Chondrocyte (in vitro differentiated cells): ENCODE measurements around the gene SUN5. TPM values are rescaled to one million over a fixed set of nuclear protein-coding genes. Genes with fewer than 3 reads are reported as not detected.

Source experiments
- DNase-seq: peaks from one replicate; pipeline ENCODE4 v3.0.0; 2021; ENCODE audit warnings: mixed read lengths, low spot score
- H3K27ac Mint-ChIP-seq: one replicate; pipeline ENCODE4 v1.8.0; 2021; ENCODE audit warnings: mild to moderate bottlenecking, moderate library complexity, mixed read lengths; ENCODE audit not compliant: unreplicated experiment
- H3K27me3 Mint-ChIP-seq: 2 replicates; pipeline ENCODE4 v1.8.0; 2021; ENCODE audit warnings: low read depth, mixed read lengths
- H3K36me3 Mint-ChIP-seq: 2 replicates; pipeline ENCODE4 v1.8.0; 2021; ENCODE audit warnings: low read depth, mixed read lengths
- H3K4me1 Mint-ChIP-seq: 2 replicates; pipeline ENCODE4 v1.8.0; 2021; ENCODE audit warnings: low read depth, mild to moderate bottlenecking, mixed read lengths
- H3K4me3 Mint-ChIP-seq: one replicate; pipeline ENCODE4 v1.8.0; 2021; ENCODE audit warnings: mild to moderate bottlenecking, moderate library complexity, mixed read lengths; ENCODE audit not compliant: unreplicated experiment
- H3K9me3 Mint-ChIP-seq: 2 replicates; pipeline ENCODE4 v1.8.0; 2021; ENCODE audit warnings: low read depth, mixed read lengths
- CTCF ChIP-seq: fragments of 200-600 bp; sonication (generic); IDR thresholded peaks from 2 replicates; pipeline ENCODE4 v1.5.0; 2021; ENCODE audit warnings: antibody characterized with exemption, mild to moderate bottlenecking, moderate library complexity
- total RNA-seq: library from RNA; stranded (reverse); gene quantifications from 3 replicates; pipeline ENCODE4 v1.2.1, GENCODE V29; 2021

The SUN5 gene
- total RNA-seq, 1 donor from 2014 or later: not detected

- peak; percentile 25 for TF ChIP-seq CTCF
Measured at GRCh38 chr20:32995802-32996201, 8.4 kb downstream of the SUN5 start.

GRCh38 chr20:32993496-32994050 is 10.7 kb downstream of the SUN5 start:
- Mint-ChIP-seq H3K4me1 (no peaks in the 10 kb centered on the region), H3K27ac (no peak overlapping the region), H3K9me3 (peaks cover 16% of the 10 kb centered on the region), H3K4me3 (no peak overlapping the region), H3K36me3 (peaks cover 5% of the 10 kb centered on the region), H3K27me3 (peaks cover 21% of the 10 kb centered on the region)
- DNase-seq: peak; percentile 32
- no peak for TF ChIP-seq CTCF

More at GRCh38 chr20:32995802-32996201, 8.4 kb downstream of the SUN5 start:
- peaks cover 32% of the 10 kb centered on the region for H3K27me3 Mint-ChIP-seq
- H3K9me3 Mint-ChIP-seq: peaks cover 16% of the 10 kb centered on the region
- H3K27ac Mint-ChIP-seq: no peak overlapping the region
- H3K4me1 Mint-ChIP-seq: no peaks in the 10 kb centered on the region
- peaks cover 5% of the 10 kb centered on the region for H3K36me3 Mint-ChIP-seq
- no peak overlapping the region for H3K4me3 Mint-ChIP-seq
- DNase-seq: no peak

GRCh38 chr20:32991792-32992641 is 12.2 kb downstream of the SUN5 start:
- H3K27me3 Mint-ChIP-seq: peaks cover 14% of the 10 kb centered on the region
- DNase-seq: peak; percentile 38
- H3K4me1 Mint-ChIP-seq: no peaks in the 10 kb centered on the region
- peaks cover 5% of the 10 kb centered on the region for H3K36me3 Mint-ChIP-seq
- H3K27ac Mint-ChIP-seq: no peak overlapping the region
- no peak overlapping the region for H3K4me3 Mint-ChIP-seq
- TF ChIP-seq CTCF: no peak
- H3K9me3 Mint-ChIP-seq: peaks cover 16% of the 10 kb centered on the region

- Mint-ChIP-seq H3K4me1 (no peaks in the 10 kb centered on the region), H3K9me3 (peaks cover 16% of the 10 kb centered on the region), H3K27me3 (peaks cover 15% of the 10 kb centered on the region), H3K27ac (no peak overlapping the region), H3K36me3 (peaks cover 5% of the 10 kb centered on the region), H3K4me3 (no peak overlapping the region)
- DNase-seq: no peak
- TF ChIP-seq CTCF: no peak
Measured at GRCh38 chr20:32991383-32991782, 12.8 kb downstream of the SUN5 start.

- Mint-ChIP-seq H3K36me3 (peaks cover 5% of the 10 kb centered on the region), H3K27ac (no peak overlapping the region), H3K27me3 (peaks cover 16% of the 10 kb centered on the region), H3K4me1 (no peaks in the 10 kb centered on the region), H3K4me3 (no peak overlapping the region), H3K9me3 (peaks cover 11% of the 10 kb centered on the region)
- DNase-seq: no peak
- TF ChIP-seq CTCF: no peak
Measured at GRCh38 chr20:32990426-32990825, 13.8 kb downstream of the SUN5 start.
